NT2/D1 (cell line): Measurements from ENCODE around the gene ATP1B1.

Experiments
- SUZ12 ChIP-seq: IDR thresholded peaks from 2 replicates; pipeline ENCODE4 v1.6.1; 2011; ENCODE audit not compliant: insufficient read length, insufficient read depth; ENCODE audit errors: extremely low read depth
- YY1 ChIP-seq: IDR thresholded peaks from 2 replicates; pipeline ENCODE4 v1.6.1; 2011; ENCODE audit not compliant: insufficient read length, insufficient read depth
- ZNF274 ChIP-seq: IDR thresholded peaks from 2 replicates; pipeline ENCODE4 v1.6.1; 2011; ENCODE audit warnings: mild to moderate bottlenecking, low read depth, low read length

- TF ChIP-seq SUZ12 = no peak
- no peak for TF ChIP-seq YY1
- no peak for TF ChIP-seq ZNF274
Measured at GRCh38 chr1:169091480-169091941, 15.0 kb upstream of the ATP1B1 start.
